ENCODE measurements around the gene OLFM3.

Gene OLFM3

DNA sequence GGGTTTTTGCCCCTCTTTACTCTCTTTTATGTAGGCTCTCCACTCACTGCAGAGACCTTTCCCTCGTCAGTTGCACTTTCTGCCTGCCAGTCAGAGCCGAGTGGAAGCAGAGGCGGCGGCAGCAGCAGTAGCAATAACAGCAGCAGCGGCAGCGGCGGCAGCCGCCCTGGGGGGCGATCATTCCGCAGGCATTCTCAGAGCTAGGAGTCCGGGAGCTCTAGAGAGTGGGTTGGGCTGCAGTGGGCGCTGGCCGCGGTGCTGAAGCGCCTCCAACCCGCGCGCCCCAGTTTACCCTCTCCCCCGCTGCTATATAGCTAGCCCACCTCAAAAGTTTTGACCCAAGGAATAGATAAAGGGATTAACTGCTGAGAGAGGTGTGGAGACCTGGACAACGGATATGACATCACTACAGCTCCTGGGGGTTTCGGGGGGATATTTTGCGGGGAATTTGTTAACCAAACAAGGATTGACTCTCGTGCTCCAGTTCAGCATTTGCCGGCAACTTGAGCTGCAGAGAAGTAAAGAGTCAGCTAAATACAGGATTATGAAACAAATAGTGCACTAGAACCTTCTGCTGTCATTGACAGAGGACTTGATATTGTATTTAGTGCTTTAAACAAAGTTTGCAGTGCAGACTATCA, at the start of gene OLFM3:
Gene OLFM3, minus strand, starts transcription at position 102 of the 641 bp plus-strand sequence.
- no peak for DNase-seq

DNA sequence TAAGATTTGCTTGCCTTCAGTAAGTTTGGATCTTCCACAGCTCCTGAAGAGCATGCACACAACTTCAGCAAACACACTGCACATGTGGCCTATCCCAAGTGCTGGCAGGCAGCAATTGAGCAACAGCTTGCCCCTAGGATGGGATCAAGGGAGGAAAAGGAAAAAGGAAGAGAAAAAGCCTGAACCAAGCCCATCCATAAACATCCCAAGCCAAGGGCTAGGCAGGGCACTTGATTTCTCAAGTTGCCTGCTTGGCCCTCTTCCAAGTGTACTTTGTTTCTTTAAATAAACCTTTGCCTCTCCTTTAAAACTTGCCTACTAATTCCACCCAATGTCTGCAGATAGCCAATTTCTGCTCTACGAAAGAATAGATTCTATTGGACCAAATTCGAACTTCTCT, 49.0 kb upstream of the OLFM3 start:
- DNase-seq, result no peak

DNA sequence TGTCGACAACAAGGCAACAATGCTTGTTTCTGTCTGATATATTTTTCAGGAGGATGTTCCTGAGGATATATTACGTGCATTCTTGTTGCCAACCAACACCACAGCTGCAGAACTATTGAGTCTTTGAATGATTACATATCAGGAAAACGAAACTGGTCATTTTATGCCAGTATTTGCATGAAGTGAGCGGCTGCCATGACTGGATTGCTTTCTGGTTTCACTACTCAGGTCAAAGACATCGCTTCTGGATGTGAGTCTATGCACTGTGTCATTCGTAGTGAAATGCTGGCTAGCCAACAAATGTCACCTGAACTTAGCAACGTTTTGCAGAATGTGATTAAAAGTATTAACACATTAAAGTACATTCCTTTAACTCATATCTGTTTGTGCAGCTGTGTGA, 35.8 kb upstream of the OLFM3 start:
- no peak for DNase-seq

DNA sequence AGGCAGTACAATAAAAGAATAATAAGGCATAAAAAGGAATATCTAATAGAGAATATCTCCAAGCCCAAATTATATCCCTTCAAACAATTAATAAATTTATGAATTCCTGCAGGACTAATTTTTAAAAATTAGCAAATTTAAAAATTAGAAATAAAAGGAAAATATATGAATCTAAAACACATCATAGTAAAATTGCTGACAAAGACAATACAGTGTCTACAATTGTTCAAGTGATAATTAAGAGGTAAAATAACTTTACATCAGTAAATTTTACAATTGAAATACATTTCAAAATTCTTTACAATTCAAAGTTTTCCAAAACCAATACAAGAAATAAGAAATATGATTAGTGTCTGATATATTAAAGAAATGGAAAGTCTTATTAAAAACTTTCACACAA, 22.8 kb upstream of the OLFM3 start:
- DNase-seq, result no peak

DNA sequence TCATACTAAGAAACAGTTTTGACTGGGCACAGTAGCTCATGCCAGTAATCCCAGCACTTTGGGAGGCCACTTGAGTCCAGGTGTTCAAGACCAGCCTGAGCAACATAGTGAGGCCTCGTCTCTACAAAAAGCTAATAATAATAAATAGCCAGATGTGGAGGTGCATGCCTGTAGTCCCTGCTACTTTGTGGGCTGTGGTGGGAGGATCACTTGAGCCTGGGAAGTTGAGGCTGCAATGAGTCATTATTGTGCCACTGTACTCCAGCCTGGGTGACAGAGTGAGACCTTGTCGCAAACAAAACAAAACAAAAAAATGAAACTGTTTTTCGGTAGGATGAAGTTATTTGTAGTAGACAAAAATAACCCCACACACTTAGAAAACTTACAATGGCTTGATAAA, 19.0 kb upstream of the OLFM3 start:
- DNase-seq, result no peak

DNA sequence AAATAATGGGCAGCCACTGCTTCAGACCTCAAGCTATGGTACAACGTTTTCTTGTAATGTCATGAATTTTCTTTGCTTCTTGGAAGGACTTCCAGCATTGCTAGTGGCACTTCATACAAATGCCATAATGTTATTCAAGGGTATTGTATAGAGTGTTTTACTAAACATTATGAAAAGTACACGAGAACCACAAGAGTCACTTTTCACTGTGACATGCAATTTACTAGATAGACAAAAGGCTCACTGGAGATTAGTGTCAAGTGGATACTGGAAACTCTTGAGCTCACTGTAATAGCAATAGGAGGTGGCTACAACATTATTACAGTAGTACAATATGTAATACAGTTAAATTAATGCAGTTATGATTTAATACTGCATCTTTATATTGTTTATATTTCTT, 5.3 kb upstream of the OLFM3 start:
- DNase-seq, result no peak

DNA sequence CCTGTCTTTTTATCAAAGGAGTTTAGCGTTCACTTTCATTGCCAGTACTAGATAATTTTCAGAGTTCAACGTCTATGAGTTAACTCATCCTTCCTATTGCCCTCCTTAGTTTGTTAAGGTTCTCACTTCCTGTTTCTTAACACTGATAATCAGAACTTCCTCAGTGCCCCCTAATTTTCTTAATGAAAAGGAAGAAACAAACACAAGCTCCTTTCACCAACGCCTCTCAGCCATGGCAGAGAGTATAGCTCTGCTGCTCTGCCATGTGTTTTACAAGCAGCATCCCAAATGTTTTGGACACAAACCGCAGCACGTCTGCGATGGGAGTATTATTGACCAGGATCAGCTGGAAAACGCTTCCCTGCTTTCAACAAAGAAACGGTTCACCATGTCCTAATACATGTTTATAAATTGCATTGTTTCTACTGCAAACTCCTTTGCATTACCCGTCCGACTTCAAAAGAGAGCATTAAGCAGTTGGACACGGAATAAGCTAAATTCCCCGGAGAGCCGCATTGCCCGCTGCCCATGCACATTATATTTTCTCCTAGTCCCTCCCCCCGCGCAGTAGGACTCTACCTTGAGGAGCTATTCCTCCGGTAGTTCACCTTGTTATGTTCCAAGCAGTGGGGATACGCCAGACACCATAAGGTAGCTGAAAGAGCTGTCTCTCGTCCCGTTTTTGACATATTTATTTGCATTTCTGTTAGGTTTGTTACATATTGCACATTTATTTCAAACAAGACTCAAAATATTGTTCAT, 561 bp downstream of the OLFM3 start:
- no peak for DNase-seq

DNA sequence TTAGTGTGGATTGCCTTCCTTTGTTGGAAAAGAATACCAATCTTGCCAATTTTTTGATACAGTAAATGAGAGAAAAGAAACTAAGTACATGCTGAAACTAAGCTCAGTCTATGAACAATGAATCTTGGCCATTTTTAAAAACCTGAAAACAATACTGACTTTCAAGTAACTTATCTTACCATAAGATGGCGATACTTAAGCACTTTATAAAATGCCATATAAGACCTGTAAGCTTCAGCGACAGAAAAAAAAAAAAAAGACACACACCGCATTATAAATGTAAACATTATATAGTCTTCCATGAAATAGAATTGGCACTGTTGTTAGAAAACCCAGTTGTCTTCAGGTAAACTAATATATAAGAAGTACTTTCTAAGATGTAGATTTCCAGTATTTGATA, 3.0 kb downstream of the OLFM3 start:
- DNase-seq, result no peak

DNA sequence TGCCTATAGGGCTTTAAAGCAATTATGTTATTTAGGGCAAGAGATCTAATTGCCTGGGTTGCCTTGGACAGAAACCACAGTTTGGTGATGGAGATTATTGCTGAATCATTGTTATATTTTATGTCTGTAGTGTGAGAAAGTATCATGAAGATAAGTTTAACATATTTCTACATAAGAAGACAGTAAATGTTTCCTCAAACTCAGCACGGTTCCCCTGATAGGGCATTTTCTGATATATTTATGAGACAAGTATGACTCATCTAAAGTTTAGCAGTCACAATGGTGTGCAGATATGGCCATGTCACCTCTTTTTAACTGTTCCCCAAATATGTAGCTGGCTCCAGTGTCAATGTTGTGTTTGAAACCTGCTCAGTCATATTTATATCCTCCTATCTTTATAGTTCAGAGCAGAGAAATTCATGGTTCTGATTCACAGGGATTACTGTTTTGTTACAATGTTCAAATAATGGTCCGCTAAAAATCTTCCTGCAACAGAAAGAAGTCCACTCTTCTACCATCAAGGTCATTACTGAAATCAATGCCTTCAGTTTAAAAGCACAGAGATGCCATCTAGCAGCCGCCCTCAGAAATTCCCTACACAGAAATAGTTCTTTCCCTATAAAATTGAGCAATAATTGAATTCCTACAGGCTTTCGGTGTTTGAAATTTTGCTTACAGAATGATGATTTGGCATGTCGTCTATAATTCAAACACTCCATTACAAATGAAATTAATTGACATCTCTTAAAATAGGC, 3.7 kb downstream of the OLFM3 start:
- DNase-seq, result no peak

DNA sequence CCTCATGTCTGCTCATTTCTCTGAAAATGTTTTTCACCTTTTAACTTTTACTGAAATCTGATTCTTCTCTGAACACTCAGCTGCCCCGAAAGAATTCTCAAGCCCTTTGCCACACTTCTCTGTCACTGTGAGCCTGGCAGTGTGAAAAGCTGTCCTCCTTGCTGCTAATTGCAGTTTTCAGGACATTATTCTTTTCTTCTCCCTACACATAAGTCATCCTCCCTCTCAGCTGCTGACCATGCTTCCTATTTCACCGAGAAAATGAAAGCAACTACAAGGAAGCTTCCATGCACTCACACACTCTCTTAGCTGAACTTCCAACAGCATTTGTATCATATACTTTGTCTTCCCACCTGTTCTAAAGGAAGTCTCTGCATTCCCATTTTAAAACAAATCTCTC, 15.8 kb downstream of the OLFM3 start:
- DNase-seq, result no peak

DNA sequence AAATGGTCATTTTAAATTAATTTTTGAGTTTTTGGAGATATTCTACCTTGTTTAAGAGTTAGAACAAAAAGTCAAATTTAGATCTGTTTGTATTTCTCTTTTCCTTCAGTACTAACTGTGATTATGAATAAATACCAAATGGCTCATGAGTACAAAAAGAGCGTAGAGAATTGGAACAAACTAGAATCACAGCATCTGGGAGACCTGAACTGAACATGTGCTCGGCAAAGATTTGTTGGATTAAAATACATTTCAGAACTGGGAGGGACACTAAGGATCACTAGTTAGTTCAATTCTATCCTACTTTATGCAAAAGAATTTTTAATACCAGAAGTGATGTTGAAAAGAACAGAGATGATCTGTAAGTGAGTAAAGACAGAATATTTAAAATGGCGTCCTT, 19.5 kb downstream of the OLFM3 start:
- no peak for DNase-seq

DNA sequence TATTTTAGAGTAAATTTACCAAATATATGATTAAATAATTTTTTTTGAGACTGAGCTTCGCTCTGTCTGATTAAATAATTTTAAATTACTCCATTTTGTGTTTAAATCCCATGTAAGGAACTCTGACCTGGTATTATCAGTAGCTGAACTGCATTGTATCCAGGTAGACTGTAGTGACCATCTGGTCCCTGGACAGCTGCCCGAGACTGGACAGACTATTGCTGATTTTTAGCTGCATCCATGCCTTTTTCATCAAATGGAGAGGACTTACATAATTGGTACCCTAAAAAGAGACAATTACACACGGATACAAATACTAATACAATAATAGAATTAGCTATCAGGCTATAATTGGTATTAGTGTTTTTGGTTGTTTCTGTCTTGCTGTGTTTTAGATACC, 20.6 kb downstream of the OLFM3 start:
- no peak for DNase-seq

DNA sequence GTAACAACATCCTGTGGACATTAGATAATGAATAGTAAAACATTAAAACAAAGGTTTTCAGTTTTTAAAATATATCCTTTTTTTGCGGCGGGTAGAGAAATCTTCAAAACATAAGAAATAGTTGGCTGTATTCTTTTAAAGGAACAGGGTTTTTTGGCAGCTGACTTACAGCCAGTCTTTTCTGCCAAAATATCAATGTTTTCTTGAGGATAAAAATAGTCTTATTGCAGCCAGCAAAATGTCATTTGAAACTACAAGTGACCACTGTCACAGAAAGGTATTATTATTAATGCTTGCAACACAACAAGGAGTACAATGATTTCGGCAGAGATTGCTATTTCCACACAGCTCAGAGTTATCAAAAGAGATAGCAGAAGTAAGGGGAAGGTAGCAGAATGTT, 21.4 kb downstream of the OLFM3 start:
- no peak for DNase-seq

DNA sequence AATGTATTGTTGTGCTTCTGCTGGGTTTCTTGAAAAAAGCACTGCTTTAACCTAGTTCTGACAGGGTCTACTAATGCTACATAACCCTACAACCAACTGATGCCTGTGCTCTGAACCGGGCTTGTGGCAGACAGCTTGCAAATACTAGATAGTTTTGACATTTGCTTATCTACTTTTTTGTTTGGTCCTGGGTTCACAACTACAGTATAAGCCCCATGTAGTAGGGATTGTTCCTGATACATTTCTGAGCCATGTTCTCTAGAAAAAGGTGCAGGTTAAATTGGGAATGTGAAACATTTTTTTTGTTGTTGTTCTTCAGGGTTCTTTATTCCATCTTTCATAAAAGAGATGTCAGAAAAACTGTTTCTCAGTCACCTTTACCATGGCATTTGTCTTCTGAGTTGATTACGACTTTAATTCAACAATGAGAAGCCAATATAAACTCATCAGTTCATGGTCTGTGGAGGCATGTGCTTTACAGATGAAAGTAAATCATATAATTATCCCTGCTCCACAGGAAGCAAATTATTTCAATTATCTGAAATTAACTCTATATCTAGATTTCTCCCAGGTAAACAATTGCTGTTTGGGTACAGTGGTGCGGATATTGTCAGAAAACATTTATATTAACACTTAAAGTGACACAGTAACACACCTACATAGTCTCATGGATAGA, 22.0 kb downstream of the OLFM3 start:
- no peak for DNase-seq

DNA sequence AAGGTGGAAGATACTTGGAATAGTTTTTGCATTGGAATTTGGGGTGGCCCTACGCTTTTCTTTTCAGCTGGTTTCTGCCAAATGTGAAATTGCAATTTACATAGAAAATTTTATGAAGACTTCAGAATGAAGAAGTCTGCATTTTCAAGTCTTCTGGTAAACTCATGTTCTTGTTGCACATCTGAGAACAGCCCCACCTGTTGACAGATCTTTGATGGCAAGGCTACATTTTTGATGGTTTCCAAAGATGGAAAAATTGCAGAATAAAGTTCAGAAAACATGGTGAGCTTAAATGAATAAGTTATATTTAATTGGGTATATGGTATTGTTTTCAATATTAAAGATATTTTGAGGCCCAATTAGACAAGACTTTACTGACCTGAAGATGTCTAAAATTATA, 25.4 kb downstream of the OLFM3 start:
- DNase-seq, result no peak

DNA sequence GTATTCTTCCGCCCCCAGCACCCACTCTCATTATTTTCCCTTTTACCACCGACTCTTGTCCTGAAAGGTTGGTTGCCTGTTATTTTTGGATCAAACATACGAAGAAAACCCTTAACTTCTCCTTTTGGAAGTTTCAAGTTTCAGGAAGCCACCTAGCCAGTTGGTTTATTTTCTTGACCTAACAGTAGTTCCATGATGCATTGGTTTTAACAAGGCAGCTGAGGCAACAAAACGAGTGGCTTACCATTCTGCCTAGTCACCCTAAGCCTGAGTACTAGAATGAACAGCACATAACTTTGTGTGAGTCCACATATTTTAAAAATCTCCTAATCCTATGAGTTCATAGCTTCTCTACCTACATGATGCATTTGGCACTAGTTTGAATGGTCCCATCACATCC, 28.9 kb downstream of the OLFM3 start:
- no peak for DNase-seq

DNA sequence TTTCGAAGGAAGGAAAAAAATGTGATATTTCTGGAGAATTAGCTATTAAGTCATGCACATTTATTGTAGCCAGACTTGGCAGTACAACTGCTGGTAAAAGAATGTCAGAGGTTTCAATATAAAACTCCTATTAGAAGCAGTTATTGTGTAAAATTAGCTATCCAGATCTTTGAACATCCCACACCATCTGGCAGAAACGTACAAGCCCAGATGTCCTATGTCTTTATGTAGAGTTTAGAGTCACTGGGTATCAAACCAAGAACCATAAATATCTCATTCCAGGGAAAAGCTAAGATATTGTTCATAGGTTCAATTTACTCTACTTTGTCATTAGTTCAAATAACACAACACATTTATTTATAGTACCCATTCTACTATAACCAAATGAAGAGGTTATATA, 31.4 kb downstream of the OLFM3 start:
- no peak for DNase-seq

DNA sequence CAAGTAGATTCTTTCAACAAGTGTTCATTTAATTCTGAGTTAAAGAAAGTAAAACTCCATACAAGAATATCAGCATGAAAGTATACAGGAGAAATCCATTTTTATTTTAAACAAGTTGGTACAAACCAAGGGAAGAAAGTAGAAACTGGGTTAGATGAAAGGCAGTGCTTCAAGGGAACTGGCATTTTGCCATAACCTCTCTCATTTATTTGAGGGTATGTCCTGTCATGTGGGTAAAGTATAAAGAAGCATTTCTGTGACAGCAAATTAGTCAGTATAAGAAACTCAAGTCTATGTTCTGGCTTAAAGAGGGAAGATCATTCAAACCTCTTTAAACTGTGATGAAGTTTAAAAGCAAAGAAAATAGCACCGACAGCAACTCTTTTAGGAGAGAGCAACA, 32.0 kb downstream of the OLFM3 start:
- DNase-seq, result no peak

DNA sequence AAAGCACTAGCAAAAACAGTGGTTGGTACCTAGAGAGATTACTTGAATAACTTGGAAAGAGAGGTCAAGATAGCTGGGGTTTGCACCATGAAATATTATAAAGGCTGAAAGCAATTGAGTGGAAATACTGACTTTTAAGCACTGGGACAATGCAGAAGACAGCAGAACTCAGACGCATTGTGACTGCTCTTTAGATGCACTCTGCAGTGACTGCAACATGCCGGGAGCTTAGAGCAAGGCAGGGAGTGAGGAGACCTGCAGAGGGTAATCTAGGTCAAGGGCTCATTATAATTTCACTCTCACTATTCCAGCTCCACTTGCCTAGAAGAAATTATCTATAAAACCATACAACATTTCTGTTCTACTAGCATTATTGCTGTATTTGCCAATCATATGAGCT, 36.6 kb downstream of the OLFM3 start:
- DNase-seq, result no peak

DNA sequence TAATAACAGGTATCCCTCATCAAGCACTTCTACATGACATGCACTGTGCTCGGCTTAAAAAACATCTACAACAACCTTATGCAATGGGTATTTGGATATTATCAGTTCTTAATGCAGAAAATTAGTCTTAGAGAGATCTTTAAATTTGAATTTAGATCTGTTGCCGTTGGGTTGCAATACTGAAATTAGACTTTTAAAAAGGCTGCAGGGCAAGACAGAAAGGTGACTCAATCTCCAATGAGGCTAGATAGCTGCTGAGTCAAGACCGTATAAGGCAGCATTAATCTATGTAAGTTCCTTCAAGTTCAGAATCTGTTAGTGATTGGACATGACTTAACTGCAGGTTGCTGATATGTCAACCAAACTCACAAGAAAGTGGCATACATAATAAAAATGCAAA, 37.3 kb downstream of the OLFM3 start:
- DNase-seq, result no peak

DNA sequence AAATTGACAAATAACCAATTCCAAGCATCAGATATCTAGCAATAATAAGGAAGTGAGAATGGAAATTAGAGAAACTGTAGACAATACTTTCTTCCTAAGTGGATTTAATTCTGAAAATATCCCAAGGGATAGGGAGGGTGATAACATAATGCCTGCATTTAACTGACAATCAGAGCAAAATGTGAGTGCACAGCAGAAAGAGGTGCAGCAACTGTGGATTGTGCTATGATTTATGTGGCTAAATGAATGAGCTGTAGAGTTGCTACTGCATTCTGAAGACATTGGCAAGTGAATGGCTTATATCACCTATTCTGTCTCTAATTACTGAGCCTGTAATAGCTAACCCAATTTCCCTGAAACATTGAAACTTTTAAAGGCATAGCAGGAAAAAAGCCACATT, 39.0 kb downstream of the OLFM3 start:
- DNase-seq, result no peak

DNA sequence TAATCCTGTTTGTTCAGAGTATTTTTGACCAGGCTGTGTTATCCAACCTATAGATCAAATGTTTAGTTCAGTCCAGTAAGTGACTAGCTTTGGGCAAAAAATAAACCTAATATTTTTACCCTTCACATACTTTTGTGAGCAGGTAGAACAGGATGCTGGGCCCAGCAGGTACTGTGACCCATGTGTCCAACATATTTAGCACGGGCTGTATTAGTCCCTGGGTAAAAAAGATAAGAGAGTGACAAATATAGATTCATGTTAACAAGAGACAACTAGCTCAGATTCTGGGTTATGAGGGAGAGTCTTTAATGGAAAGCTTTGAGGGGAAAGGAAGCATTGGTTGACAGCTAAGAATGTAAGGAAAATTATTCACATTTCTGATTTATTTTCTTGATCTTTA, 43.1 kb downstream of the OLFM3 start:
- no peak for DNase-seq

DNA sequence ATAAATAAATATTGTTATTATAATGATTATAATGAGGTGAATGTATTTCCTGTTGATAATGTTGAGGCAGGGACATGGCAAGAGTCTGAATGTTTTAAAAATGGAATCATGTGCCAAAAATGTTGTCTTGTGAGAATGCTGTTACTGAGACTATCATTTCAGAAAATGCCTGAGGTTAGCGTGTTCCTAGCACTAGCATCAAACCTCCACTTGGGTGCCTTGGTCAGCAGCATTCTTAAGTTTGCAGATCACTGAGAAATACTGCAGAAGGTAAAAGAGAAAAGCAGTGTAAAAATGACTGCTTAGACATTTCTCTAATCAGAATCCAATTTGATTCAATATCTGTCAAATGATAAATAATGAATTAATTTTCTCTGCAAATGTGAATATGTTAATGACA, 50.8 kb downstream of the OLFM3 start:
- DNase-seq, result no peak

DNA sequence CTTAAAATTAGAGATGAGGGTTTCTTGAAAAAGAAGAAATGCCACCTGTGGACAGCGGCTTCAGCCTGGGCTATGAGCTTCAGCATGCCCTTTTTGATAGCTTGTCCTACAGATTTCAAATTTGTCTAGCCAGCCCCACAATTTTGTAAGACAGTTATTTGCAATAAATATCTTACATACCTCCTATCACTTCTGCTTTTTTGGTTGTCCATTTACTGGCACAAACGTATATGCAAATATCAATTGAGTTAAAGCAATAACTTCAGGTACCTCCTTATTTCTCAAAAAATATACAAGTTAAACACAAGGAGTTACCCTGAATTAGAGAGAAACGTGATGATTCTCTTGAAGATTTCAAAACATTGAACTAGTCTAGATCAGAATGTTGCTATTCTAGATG, 53.5 kb downstream of the OLFM3 start:
- DNase-seq, result no peak

Measured in stimulated activated CD4-positive, alpha-beta T cell treated with anti-CD3 and anti-CD28 coated beads, Interleukin-1b, Interleukin-23, amount 100 ng/mL, for 48 hours (primary cell).